Hepatocyte (in vitro differentiated cells): ENCODE measurements around the gene STUB1.

Source experiments
- EZH2 ChIP-seq: fragments of 200-600 bp; sonication (generic); IDR thresholded peaks from 2 replicates; pipeline ENCODE4 v1.6.1; 2016; ENCODE audit warnings: antibody characterized with exemption, mild to moderate bottlenecking, borderline replicate concordance
- EZH2phosphoT487 ChIP-seq: fragments of 200-600 bp; sonication (generic); IDR thresholded peaks from one replicate; pipeline ENCODE4 v1.6.1; 2018; ENCODE audit warnings: antibody characterized with exemption, mild to moderate bottlenecking, low read depth, moderate library complexity; ENCODE audit not compliant: unreplicated experiment, severe bottlenecking
- TF ChIP-seq, protein P1 (sequence below): fragments of 200-600 bp; sonication (generic); IDR thresholded peaks from 2 replicates; pipeline ENCODE4 v1.5.1; 2016; ENCODE audit warnings: antibody characterized with exemption, mild to moderate bottlenecking; ENCODE audit not compliant: poor library complexity

DNA sequence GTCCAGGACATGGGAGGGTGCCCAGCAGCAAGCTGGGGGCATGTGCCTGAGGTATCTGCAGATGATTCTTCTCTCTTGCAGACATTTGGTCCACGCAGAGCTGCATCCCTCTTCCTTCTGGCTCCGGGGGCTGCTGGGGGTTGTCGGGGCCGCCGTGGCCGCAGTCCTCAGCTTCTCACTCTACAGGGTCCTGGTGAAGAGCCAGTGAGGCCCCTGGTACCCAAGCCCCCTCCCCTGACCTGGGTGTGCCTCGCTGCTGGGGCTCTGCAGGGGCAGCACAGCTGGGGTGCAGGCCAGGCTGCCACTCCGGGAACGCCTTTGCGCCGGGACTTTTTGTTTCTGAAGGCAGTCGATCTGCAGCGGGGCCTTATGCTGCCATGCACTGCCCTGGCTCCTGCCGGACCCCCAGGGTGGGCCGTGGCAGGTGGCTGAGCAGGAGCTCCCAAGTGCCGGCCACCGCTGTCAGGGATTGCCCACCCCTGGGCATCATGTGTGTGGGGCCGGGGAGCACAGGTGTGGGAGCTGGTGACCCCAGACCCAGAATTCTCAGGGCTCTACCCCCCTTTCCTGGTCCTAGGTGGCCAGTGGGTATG is 6.7 kb upstream of the STUB1 start:
- TF ChIP-seq, protein P1, sequence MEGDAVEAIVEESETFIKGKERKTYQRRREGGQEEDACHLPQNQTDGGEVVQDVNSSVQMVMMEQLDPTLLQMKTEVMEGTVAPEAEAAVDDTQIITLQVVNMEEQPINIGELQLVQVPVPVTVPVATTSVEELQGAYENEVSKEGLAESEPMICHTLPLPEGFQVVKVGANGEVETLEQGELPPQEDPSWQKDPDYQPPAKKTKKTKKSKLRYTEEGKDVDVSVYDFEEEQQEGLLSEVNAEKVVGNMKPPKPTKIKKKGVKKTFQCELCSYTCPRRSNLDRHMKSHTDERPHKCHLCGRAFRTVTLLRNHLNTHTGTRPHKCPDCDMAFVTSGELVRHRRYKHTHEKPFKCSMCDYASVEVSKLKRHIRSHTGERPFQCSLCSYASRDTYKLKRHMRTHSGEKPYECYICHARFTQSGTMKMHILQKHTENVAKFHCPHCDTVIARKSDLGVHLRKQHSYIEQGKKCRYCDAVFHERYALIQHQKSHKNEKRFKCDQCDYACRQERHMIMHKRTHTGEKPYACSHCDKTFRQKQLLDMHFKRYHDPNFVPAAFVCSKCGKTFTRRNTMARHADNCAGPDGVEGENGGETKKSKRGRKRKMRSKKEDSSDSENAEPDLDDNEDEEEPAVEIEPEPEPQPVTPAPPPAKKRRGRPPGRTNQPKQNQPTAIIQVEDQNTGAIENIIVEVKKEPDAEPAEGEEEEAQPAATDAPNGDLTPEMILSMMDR, result no peak
- TF ChIP-seq EZH2, result no peak
- no peak for TF ChIP-seq EZH2phosphoT487
